Vagina (tissue), 2 donors: ENCODE results near the gene WDR59. TPM values are rescaled to one million over a fixed set of nuclear protein-coding genes. Genes with fewer than 3 reads are reported as not detected.
A peak's percentile ranks its signal among the peaks of the same experiment; 100 is the strongest.

Experiments used
- DNase-seq, 2 donors: peaks; one replicate each; pipeline ENCODE4 v3.0.0-alpha.2; 2017; ENCODE audit errors: extremely low spot score in 2 of 2
- H3K27ac ChIP-seq: fragments of 200-600 bp; sonication (generic); one replicate; pipeline ENCODE4 v1.5.1; 2019
- H3K27me3 ChIP-seq: fragments of 200-600 bp; sonication (generic); one replicate; pipeline ENCODE4 v1.5.1; 2019
- H3K36me3 ChIP-seq, 2 donors: fragments of 200-600 bp; sonication (generic); one replicate each; pipeline ENCODE4 v1.5.1; 2017 to 2019
- H3K4me1 ChIP-seq: fragments of 200-600 bp; sonication (generic); one replicate; pipeline ENCODE4 v1.5.1; 2019
- H3K4me3 ChIP-seq, 2 donors: fragments of 200-600 bp; sonication (generic); 1 replicate in 1 of 2; 2 replicates in 1 of 2; pipeline ENCODE4 v1.5.1; 2016 to 2019
- H3K9me3 ChIP-seq: fragments of 200-600 bp; sonication (generic); one replicate; pipeline ENCODE4 v1.5.1; 2019
- CTCF ChIP-seq, 3 experiments: fragments of 450-650 bp in 2 of 3; fragments of 200-600 bp in 1 of 3; sonication (generic) in 1 of 3; IDR thresholded peaks; one replicate each; pipeline ENCODE4 v1.5.1; 2017 to 2019; ENCODE audit warnings: antibody characterized with exemption in 3 of 3, mild to moderate bottlenecking in 2 of 3, moderate library complexity in 2 of 3
- POLR2A ChIP-seq, 2 donors: fragments of 450-650 bp; IDR thresholded peaks; one replicate each; pipeline ENCODE4 v1.6.1; 2017; ENCODE audit warnings: antibody characterized with exemption in 2 of 2, mild to moderate bottlenecking in 2 of 2, moderate library complexity in 2 of 2
- POLR2AphosphoS5 ChIP-seq, 2 donors: sonication (generic); formaldehyde crosslinking; IDR thresholded peaks; one replicate each; pipeline ENCODE4 v1.9.0; 2017; ENCODE audit warnings: antibody characterized with exemption in 2 of 2, mild to moderate bottlenecking in 2 of 2, low read depth in 1 of 2; ENCODE audit not compliant: insufficient read depth in 1 of 2
- intact Hi-C: fragments of 100-400 bp; cut with DNase I; formaldehyde crosslinking; loops from one replicate; pipeline ENCODE4 v1.15.1; 2023
- total RNA-seq: library from RNA; depleted of rRNA; stranded (reverse); fragments of >200 nt; gene quantifications from one replicate; pipeline ENCODE4 v1.2.3, GENCODE V29; 2016

WDR59 gene
- total RNA-seq, 1 donor from 2014 or later = 95.3 TPM

DNA sequence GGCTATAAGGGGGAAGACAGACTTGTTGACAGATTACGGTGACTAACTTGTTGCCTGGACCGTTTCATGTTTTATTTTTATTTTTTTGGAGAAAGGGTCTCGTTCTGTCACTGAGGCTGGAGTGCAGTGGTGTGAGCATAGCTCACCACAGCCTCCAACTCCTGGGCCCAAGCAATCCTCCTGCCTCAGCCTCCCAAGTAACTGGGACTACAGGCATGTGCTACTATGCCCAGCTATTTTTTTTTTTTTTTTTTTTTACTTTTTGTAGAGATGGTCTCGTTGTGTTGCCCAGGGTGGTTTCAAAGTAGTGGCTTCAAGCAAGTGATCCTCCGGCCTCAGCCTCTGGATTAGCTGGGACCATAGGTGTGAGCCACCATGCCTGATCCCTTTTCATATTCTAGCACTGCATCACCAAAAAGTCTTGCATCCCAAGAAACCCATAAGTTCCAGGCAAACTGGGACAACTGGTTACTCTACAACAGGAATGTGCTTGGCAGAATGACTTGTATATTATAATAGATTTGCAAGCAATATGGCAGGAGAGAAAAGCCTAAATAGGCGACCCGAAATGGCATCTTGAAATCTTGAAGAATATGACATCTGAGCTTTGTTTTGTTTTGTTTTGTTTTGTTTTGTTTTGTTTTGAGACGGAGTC lies 2.2 kb upstream of the WDR59 start:
- TF ChIP-seq POLR2A (IDR thresholded peaks at IDR 0.05) (no peak), POLR2AphosphoS5 (IDR thresholded peaks at IDR 0.05; ENCODE audit: insufficient read depth in 1 of 2, low read depth in 1 of 2) (no peak), CTCF (IDR thresholded peaks at IDR 0.05) (no peak)
- H3K9me3 ChIP-seq = no peaks in the 10 kb centered on the region
- no peaks in the 10 kb centered on the region for H3K36me3 ChIP-seq
- intact Hi-C loops = no loop called here
- H3K27ac ChIP-seq = no peak overlapping the region
- no peaks in the 10 kb centered on the region for H3K27me3 ChIP-seq
- H3K4me1 ChIP-seq = peaks cover 25% of the 10 kb centered on the region
- no peak overlapping the region for H3K4me3 ChIP-seq
- no peak for DNase-seq

DNA sequence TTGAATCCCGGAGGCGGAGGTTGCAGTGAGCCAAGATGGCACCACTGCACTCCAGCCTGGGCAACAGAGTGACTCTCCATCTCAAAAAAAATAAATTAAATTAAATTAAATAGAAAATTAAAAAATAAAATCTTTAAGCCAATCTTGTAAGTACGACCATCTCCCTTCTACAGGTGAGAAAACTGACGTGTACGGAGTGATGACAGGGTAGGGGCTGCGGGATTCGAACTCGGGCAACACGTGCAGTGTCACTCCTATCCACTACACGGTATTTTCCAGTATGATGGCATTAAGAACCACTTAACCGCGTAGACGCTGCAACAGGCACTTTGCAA lies 762 bp downstream of the WDR59 start:
- Histone ChIP-seq H3K27ac (peak overlapping the region; percentile 71), H3K4me1 (peaks cover 23% of the 10 kb centered on the region), H3K4me3 (peak overlapping the region; percentile 65 to 73), H3K9me3 (no peaks in the 10 kb centered on the region), H3K27me3 (no peaks in the 10 kb centered on the region), H3K36me3 (no peaks in the 10 kb centered on the region)
- intact Hi-C loops = no loop called here
- no peak for TF ChIP-seq CTCF (IDR thresholded peaks at IDR 0.05)
- TF ChIP-seq POLR2AphosphoS5 (IDR thresholded peaks at IDR 0.05; ENCODE audit: insufficient read depth in 1 of 2, low read depth in 1 of 2) = no peak
- TF ChIP-seq POLR2A (IDR thresholded peaks at IDR 0.05) = no peak
- DNase-seq = no peak

DNA sequence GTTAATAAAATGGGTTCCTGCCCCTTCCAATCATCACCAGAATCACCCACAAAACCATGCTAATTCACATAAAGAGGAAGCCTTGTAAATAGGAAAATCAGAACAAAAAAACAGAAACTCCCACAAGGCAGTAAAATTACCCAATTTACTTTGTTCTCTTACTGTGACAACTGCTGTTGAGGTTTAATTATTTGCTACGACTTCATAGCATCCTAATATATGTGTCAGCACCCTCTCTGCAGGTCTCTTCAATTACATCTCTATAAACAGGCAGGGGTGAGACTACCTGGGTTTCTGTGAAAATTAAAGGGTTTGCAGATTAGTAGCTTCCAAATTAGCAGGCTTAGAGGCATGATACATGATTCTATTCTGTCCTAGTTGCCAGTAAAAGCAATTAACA lies 2.7 kb downstream of the WDR59 start:
- H3K4me1 ChIP-seq = peaks cover 23% of the 10 kb centered on the region
- H3K4me3 ChIP-seq = no peak overlapping the region
- no peak for DNase-seq
- H3K36me3 ChIP-seq = peaks cover 0 to 7% of the 10 kb centered on the region in 2 donors
- no peak for TF ChIP-seq CTCF (IDR thresholded peaks at IDR 0.05)
- no peak for TF ChIP-seq POLR2AphosphoS5 (IDR thresholded peaks at IDR 0.05; ENCODE audit: insufficient read depth in 1 of 2, low read depth in 1 of 2)
- no peak for TF ChIP-seq POLR2A (IDR thresholded peaks at IDR 0.05)
- intact Hi-C loops = no loop called here
- H3K9me3 ChIP-seq = no peaks in the 10 kb centered on the region
- no peak overlapping the region for H3K27ac ChIP-seq
- no peaks in the 10 kb centered on the region for H3K27me3 ChIP-seq

DNA sequence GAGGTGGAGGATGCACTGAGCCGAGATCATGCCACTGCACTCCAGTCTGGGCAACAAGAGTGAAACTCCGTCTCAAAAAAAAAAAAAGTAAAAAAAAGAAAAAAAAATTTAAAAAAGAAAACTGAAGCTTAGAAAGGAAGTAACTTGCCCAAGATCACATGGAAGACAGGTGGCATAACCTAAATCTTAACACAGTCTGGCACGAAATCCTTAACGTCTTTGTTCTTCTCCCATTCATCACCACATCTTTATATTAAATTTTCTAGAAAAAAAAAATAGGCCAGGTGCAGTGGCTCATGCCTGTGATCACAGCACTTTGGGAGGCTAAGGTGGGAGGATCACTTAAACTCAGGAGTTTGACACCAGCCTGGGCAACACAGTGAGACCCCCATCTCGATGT lies 9.3 kb downstream of the WDR59 start:
- H3K9me3 ChIP-seq = no peaks in the 10 kb centered on the region
- H3K4me3 ChIP-seq = no peak overlapping the region
- no peak for DNase-seq
- H3K27me3 ChIP-seq = no peaks in the 10 kb centered on the region
- H3K27ac ChIP-seq = no peak overlapping the region
- peaks cover 0 to 7% of the 10 kb centered on the region in 2 donors for H3K36me3 ChIP-seq
- no peaks in the 10 kb centered on the region for H3K4me1 ChIP-seq
- TF ChIP-seq CTCF (IDR thresholded peaks at IDR 0.05) = no peak
- intact Hi-C loops = no loop called here

DNA sequence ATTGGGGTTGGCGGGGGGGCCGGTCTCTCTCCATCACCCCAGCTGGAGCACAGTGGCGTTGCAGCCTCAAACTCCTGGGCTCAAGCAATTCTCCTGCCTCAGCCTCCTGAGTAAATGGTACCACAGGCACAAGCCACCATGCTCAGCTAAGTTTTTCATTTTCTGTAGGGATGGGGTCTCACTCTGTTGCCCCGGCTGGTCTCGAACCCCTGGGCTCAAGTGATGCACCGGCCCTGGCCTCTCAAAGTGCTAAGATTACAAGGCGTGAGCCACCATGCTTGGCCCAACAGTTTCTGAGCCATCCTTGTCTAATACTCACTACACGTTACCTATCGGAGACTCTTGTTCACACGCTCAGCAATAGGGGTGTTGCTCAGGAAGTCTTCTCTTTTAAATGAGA lies 11.6 kb downstream of the WDR59 start:
- peaks cover 0 to 7% of the 10 kb centered on the region in 2 donors for H3K36me3 ChIP-seq
- H3K4me1 ChIP-seq = no peaks in the 10 kb centered on the region
- no peaks in the 10 kb centered on the region for H3K9me3 ChIP-seq
- H3K4me3 ChIP-seq = no peak overlapping the region
- intact Hi-C loops = no loop called here
- no peaks in the 10 kb centered on the region for H3K27me3 ChIP-seq
- no peak for DNase-seq
- no peak overlapping the region for H3K27ac ChIP-seq
- TF ChIP-seq POLR2AphosphoS5 (IDR thresholded peaks at IDR 0.05; ENCODE audit: insufficient read depth in 1 of 2, low read depth in 1 of 2) (no peak), CTCF (IDR thresholded peaks at IDR 0.05) (no peak), POLR2A (IDR thresholded peaks at IDR 0.05) (no peak)
